Body of pancreas (tissue), 4 donors: ENCODE results near the gene ADGRL4.
"Not testable (repeated sequence)": the region's sequence is repeated elsewhere in the genome, so short reads cannot be mapped to it uniquely, and the experiment has no call there.

Experiments
- CTCF ChIP-seq, 7 experiments: fragments of 450-650 bp in 4 of 7; fragments of 200-600 bp in 3 of 7; sonication (generic) in 3 of 7; IDR thresholded peaks; one replicate each; pipeline ENCODE4 v1.5.1; 2016 to 2019; ENCODE audit warnings: antibody characterized with exemption in 7 of 7
- POLR2A ChIP-seq, 3 donors: fragments of 450-650 bp; IDR thresholded peaks; one replicate each; pipeline ENCODE4 v1.6.1; 2016; ENCODE audit warnings: antibody characterized with exemption in 3 of 3, mild to moderate bottlenecking in 2 of 3

- TF ChIP-seq CTCF, POLR2A (IDR thresholded peaks at IDR 0.05): not testable (repeated sequence)
These were observed 133.7 kb downstream of the ADGRL4 start for GRCh38 chr1:78872801-78873200.
